DOHH2 (cell line): ENCODE measurements around the gene ASTN1.

Source experiments
- H3F3A ChIP-seq: fragments of 200-600 bp; sonication (generic), shearing (Covaris generic); 2 replicates; pipeline ENCODE4 v1.6.0; 2016; ENCODE audit warnings: antibody characterized with exemption, mild to moderate bottlenecking; ENCODE audit not compliant: control insufficient read depth, insufficient read depth
- H3K27ac ChIP-seq: fragments of 200-600 bp; sonication (generic); 2 replicates; pipeline ENCODE4 v1.5.1; 2014; ENCODE audit warnings: low read depth, mild to moderate bottlenecking, low read length, moderate library complexity
- H3K27me3 ChIP-seq: fragments of 200-600 bp; sonication (generic); 2 replicates; pipeline ENCODE4 v1.6.1; 2014; ENCODE audit warnings: mild to moderate bottlenecking, low read length, mixed read lengths; ENCODE audit not compliant: control insufficient read depth
- H3K36me3 ChIP-seq: fragments of 200-600 bp; sonication (generic); 2 replicates; pipeline ENCODE4 v1.6.1; 2014; ENCODE audit warnings: mild to moderate bottlenecking, low read length, moderate library complexity, mixed read lengths; ENCODE audit not compliant: control insufficient read depth
- H3K4me1 ChIP-seq: fragments of 200-600 bp; sonication (generic); 2 replicates; pipeline ENCODE4 v1.6.1; 2014; ENCODE audit warnings: mild to moderate bottlenecking, low read length, mixed read lengths; ENCODE audit not compliant: control insufficient read depth
- H3K4me2 ChIP-seq: fragments of 200-600 bp; sonication (generic); 2 replicates; pipeline ENCODE4 v1.6.0; 2014; ENCODE audit warnings: mild to moderate bottlenecking, low read length, moderate library complexity
- H3K4me3 ChIP-seq: fragments of 200-600 bp; sonication (generic); 2 replicates; pipeline ENCODE4 v1.5.1; 2014; ENCODE audit warnings: mild to moderate bottlenecking, low read length, mixed read lengths
- H3K79me2 ChIP-seq: fragments of 200-600 bp; sonication (generic); 2 replicates; pipeline ENCODE4 v1.6.1; 2014; ENCODE audit warnings: mild to moderate bottlenecking, low read length, mixed read lengths; ENCODE audit not compliant: control insufficient read depth
- H3K9me2 ChIP-seq: fragments of 200-600 bp; sonication (generic); replicated peaks from 2 replicates; pipeline ENCODE4 v1.6.1; 2014; ENCODE audit warnings: mild to moderate bottlenecking, low read length, mixed read lengths; ENCODE audit not compliant: control insufficient read depth
- H3K9me3 ChIP-seq: fragments of 200-600 bp; sonication (generic); 2 replicates; pipeline ENCODE4 v1.6.1; 2014; ENCODE audit warnings: antibody characterized with exemption, low read length, mixed read lengths; ENCODE audit not compliant: control insufficient read depth, insufficient read depth
- H4K20me1 ChIP-seq: fragments of 200-600 bp; sonication (generic); 2 replicates; pipeline ENCODE4 v1.6.0; 2014; ENCODE audit warnings: low read depth, mild to moderate bottlenecking, antibody characterized with exemption, low read length, moderate library complexity; ENCODE audit not compliant: control insufficient read depth, insufficient read depth
- EZH2phosphoT487 ChIP-seq: fragments of 200-600 bp; sonication (generic); IDR thresholded peaks from 2 replicates; pipeline ENCODE4 v1.6.1; 2017; ENCODE audit warnings: borderline replicate concordance, mild to moderate bottlenecking, antibody characterized with exemption, low read length, moderate library complexity, mixed read lengths
- TF ChIP-seq, protein P1 (sequence below): fragments of 200-600 bp; sonication (generic); IDR thresholded peaks from one replicate; pipeline ENCODE4 v1.5.1; 2014; ENCODE audit warnings: antibody characterized with exemption, mild to moderate bottlenecking, low read depth, low read length; ENCODE audit not compliant: poor library complexity, severe bottlenecking

The ASTN1 gene

DNA sequence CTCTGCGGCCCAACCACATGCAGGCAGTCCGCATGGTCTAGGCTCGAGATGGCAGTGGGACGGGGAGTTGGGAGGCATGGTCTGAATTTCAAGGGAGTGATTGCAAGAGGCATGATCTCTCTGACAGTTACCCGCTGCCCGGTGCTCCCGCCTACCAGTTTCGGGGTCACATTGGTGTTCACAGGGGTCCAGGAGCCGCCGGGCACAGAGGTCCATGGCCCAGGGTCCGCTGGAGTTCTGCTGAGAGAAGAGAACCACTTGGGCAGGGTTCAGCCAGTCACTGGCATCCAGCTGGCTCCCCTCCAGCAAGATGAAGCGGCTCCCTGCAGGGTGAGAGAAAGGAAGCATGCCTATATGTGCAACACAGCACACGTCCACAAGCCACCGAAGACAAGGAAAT is 141.3 kb downstream of the ASTN1 start:
- TF ChIP-seq, protein P1, sequence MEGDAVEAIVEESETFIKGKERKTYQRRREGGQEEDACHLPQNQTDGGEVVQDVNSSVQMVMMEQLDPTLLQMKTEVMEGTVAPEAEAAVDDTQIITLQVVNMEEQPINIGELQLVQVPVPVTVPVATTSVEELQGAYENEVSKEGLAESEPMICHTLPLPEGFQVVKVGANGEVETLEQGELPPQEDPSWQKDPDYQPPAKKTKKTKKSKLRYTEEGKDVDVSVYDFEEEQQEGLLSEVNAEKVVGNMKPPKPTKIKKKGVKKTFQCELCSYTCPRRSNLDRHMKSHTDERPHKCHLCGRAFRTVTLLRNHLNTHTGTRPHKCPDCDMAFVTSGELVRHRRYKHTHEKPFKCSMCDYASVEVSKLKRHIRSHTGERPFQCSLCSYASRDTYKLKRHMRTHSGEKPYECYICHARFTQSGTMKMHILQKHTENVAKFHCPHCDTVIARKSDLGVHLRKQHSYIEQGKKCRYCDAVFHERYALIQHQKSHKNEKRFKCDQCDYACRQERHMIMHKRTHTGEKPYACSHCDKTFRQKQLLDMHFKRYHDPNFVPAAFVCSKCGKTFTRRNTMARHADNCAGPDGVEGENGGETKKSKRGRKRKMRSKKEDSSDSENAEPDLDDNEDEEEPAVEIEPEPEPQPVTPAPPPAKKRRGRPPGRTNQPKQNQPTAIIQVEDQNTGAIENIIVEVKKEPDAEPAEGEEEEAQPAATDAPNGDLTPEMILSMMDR, result no peak
- TF ChIP-seq EZH2phosphoT487, result no peak

DNA sequence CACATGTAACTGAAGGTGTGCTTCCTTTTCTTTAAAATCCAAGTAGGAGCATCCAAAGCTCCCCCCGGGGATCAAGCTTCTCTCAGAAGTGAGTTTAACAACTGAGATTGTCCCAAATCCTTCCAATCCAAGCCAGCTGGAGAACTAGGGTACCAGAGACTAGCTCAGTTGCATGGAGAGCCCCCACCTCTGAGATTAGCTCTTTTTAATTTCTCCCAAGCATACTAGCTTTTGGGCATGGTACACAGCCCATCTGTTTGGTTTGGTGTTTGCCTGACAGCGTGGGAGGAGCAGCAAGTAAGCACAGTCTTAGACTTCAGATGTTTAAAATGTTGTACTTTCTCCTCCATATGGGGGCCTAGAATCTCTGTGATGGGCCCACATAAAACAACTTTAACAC is 142.8 kb downstream of the ASTN1 start:
- no peaks in the 10 kb centered on the region for H3K36me3 ChIP-seq
- no peaks in the 10 kb centered on the region for H3K9me2 ChIP-seq
- H3K27me3 ChIP-seq, result no peaks in the 10 kb centered on the region
- no peak overlapping the region for H3K27ac ChIP-seq
- no peak overlapping the region for H3K4me3 ChIP-seq
- no peaks in the 10 kb centered on the region for H4K20me1 ChIP-seq
- H3K4me1 ChIP-seq, result no peaks in the 10 kb centered on the region
- no peaks in the 10 kb centered on the region; the same call in 1 of the 2 replicates for H3K9me3 ChIP-seq
- TF ChIP-seq, protein P1, result no peak
- no peak for TF ChIP-seq EZH2phosphoT487
- H3K4me2 ChIP-seq, result no peak overlapping the region
- H3F3A ChIP-seq, result no peaks in the 10 kb centered on the region
- no peaks in the 10 kb centered on the region for H3K79me2 ChIP-seq

More for the DNA sequence above, 141.3 kb downstream of the ASTN1 start:
- Histone ChIP-seq H3F3A (no peaks in the 10 kb centered on the region), H3K36me3 (no peaks in the 10 kb centered on the region), H3K4me2 (no peak overlapping the region), H3K4me1 (no peaks in the 10 kb centered on the region), H3K27ac (no peak overlapping the region), H4K20me1 (no peaks in the 10 kb centered on the region), H3K9me2 (no peaks in the 10 kb centered on the region), H3K27me3 (no peaks in the 10 kb centered on the region), H3K4me3 (no peak overlapping the region), H3K79me2 (no peaks in the 10 kb centered on the region), H3K9me3 (no peaks in the 10 kb centered on the region; the same call in 1 of the 2 replicates)

DNA sequence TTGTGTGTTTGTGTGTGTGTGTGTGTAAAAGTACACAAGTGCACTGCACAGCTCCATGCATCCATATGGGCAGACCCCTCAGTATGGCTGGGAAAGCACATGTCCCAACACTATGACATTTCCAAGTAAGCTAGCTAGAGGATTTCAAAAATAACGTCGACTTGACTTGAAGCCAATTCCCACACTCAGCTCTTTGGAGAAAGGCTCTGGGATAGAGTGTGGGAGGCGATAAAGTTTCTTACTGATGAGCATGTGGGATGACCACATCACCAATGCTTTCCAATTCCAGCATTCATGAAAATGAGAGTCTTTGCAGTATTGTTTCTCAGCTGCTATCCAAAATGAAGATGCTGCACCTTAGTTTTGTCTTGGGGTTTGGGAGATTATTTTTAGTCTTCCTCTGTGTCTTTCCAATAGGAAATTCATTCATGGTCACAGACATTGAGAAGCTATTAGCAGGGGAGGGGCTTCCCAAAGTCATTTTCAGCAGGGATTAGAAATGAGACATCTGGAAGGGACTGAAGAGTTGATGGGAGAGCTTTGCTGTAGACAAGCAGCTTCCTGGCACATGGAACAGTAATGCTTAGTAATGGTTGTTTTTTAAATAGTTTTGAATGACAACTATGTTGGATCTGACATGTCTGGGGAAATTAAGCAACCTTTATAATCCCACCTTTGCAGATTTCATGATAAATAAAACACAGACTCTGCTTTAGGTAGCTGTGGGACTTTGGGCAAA is 143.5 kb downstream of the ASTN1 start:
- H3K9me3 ChIP-seq, result no peaks in the 10 kb centered on the region; the same call in 1 of the 2 replicates
- H3K9me2 ChIP-seq, result no peaks in the 10 kb centered on the region
- no peaks in the 10 kb centered on the region for H3F3A ChIP-seq
- TF ChIP-seq, protein P1, result no peak
- no peak for TF ChIP-seq EZH2phosphoT487
- no peaks in the 10 kb centered on the region for H3K36me3 ChIP-seq
- no peaks in the 10 kb centered on the region for H4K20me1 ChIP-seq
- no peaks in the 10 kb centered on the region for H3K27me3 ChIP-seq
- no peaks in the 10 kb centered on the region for H3K79me2 ChIP-seq
- H3K4me1 ChIP-seq, result no peaks in the 10 kb centered on the region
- no peak overlapping the region for H3K4me3 ChIP-seq
- no peak overlapping the region for H3K4me2 ChIP-seq
- H3K27ac ChIP-seq, result no peak overlapping the region
